NCI-H2196 (cell line): ENCODE results near the gene LIX1.
"Not testable (repeated sequence)": the region's sequence is repeated elsewhere in the genome, so short reads cannot be mapped to it uniquely, and the experiment has no call there.

ENCODE experiments used
- DNase-seq: peaks from one replicate; lab custom pipeline; 2025; ENCODE audit not compliant: unreplicated experiment; lab: John Stamatoyannopoulos, UW

Gene LIX1

DNA sequence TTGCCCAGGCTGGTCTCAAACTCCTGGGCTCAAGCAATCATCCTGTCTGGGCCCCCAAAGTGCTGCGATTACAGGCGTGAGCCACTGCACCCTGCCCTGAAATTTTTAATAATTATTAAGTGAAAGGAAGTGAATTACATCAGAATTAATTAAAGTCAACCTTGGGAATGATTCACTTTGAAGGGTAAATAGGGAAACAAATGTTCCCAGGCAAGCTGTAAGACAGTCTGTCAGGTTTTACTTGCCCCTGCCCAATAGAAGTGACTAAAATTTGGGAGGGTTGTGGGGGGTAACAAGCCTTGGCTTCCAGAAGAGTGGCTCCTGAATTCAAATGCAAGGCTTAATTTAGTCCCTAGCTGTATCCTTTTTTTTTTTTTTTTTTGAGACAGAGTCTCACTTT, 1.3 kb upstream of the LIX1 start:
- DNase-seq: no peak

- DNase-seq: no peak
Measured at GRCh38 chr5:97141539-97141938, 872 bp downstream of the LIX1 start.

GRCh38 chr5:97141031-97141430, 1.4 kb downstream of the LIX1 start:
- no peak for DNase-seq

GRCh38 chr5:97140250-97140649, 2.2 kb downstream of the LIX1 start:
- DNase-seq: not testable (repeated sequence)

DNA sequence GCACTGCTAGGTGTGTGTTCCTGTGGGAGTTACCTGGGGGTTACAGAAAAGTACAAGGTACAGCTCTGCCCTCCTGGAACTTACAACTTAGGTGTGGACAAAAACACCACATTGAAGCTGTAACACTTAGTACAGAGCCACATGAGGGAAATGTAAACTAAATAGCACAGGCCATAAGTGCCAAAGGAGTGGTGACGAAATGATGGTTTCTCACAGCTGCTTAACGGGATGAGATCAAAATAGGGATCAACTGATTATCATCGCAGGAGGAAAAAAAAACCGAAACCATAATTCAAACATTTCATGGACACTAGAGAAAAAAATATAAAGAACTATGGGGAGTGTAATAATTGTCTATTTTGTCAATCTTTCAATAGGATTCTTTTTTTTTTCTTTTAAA, 5.9 kb downstream of the LIX1 start:
- DNase-seq: no peak

DNA sequence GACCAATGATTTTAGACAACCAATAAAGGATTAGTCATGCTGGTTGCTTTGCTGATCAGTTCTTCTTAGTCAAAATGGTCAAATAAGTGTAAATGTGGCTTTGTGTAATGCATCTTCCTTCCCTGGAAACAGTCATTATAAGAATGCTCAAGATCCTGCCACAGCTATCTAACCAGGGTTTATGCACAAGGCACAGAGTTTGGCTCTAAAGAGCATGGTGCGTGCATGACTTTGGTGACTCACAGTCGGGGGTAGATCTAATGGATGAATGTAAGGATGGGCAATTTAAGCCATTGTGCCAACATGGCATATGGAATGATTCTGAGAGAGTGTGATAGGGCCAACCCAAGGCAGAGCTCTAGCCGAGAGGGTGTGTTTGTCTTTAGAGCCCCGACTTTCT, 6.5 kb downstream of the LIX1 start:
- DNase-seq: no peak

DNA sequence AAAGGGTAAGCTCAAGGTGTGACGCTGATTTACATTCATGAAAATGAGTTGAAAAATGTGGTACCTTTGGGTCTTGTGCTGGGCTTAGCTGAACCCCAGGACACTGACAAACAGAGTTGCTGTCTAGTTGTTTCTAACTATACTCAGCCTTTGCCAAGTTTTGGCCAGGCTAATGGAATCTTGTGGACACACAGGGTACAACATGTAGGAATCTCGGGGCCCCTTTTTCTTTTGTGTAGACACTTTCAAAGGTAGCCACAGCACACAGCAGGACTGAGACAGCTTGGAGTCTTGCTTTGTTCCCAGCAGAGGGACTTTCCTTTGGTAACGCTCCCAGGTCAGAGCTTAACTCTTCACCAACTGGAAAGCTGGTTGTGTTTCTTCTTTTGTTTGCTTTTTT, 7.8 kb downstream of the LIX1 start:
- DNase-seq: no peak

DNA sequence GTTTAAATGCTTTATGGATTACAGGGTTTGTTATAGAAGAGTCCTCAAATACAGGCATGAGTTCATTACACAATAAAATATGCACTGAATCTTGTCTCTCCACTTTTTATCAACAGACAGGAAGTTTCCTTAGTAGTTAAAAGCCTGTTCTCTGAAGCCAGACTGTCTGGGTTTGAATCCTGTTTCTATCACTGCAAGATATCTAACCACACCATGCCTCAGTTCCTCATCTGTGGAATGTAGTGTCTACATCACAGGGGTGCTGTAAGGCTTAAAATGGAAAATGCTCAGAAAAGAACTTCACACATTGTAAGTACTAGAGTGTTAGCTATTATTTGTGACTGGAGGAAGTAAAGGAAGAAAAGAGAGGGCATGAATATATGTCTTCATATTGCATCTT, 9.3 kb downstream of the LIX1 start:
- DNase-seq: no peak

DNA sequence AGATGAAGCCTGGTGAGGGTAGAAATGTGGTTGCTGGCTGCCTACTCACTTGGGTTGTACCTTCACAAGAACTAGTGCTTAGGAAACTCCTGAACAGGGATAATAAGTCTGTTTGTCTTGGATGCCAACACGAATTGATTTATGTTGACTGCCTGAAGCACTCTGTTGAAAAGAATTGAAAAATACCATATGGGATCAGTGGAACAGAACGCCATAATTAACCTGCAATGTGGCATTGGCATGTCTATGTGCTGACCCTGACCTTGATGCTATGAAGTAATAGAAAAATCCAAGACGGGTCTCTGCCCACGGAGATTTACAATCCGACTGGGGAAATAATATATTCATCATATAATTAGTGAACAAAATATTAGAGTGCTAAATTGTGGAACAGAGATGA, 10.5 kb downstream of the LIX1 start:
- no peak for DNase-seq

- DNase-seq: no peak
Measured at GRCh38 chr5:97131139-97131710, 11.2 kb downstream of the LIX1 start.

DNA sequence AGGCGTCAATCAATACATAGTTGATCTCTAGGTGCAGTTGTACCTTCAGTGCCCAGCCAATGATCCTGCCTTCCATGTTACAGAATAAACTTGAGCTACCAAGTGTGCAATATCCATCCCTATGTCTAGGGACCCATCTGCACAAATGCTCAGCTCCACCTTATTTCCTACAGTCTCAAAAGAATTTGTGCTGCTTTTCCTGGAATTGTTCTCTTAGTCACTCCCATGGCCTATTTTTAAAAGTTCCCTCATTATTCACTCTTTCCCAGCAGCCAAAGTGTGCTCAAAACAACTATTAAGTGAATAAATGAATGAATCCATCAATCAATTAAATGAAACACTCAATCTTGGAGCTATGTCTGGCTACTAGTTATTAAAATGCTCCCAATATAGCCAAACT, 14.7 kb downstream of the LIX1 start:
- no peak for DNase-seq

DNA sequence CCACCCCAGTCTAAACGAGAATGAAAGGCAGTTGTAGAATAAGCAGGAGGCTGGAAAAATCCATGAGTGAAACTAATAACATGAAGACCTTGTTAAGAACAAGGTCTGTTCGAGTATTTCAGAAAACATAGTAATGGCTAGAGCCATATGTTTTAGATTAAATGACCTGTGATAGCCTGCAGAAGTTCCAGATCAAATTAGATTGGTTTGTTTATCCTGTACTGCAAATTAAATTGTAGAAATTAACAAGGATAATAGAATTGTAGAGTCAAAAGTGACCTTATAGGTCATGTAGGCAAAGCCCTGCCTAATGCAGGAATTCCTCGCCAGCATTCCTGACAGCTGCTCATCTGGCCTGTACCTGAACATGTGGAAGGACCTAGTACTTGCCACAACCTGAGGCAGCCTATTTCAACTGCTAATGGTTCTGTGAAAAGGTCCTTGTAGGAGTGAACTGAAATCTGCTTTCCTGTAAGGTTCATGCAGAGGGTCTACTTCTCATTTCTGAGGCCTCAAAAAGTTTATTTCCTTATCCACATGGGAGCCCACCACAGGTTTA, 17.2 kb downstream of the LIX1 start:
- no peak for DNase-seq

- DNase-seq: no peak
Measured at GRCh38 chr5:97124335-97124734, 18.1 kb downstream of the LIX1 start.

GRCh38 chr5:97121848-97122247, 20.6 kb downstream of the LIX1 start:
- DNase-seq: no peak

DNA sequence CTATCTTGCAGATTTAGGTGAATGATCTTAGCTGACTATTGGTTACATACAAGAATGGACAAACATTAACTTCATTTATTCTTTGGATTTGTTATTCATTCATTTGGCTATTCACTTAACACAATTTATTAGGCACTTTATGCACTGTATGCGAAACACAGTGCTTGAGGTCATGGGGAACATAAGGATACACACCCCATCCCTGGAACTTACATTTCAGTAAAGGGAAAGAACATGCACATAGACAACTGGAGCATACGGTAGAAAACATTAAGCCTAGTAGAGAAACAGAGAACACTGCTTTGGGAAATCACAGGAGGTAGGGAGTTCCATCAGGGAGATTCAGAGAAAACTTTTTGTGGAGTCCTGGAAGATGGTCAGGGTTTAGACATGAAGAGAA, 22.2 kb downstream of the LIX1 start:
- DNase-seq: no peak

GRCh38 chr5:97119007-97119390, 23.4 kb downstream of the LIX1 start:
- DNase-seq: no peak

DNA sequence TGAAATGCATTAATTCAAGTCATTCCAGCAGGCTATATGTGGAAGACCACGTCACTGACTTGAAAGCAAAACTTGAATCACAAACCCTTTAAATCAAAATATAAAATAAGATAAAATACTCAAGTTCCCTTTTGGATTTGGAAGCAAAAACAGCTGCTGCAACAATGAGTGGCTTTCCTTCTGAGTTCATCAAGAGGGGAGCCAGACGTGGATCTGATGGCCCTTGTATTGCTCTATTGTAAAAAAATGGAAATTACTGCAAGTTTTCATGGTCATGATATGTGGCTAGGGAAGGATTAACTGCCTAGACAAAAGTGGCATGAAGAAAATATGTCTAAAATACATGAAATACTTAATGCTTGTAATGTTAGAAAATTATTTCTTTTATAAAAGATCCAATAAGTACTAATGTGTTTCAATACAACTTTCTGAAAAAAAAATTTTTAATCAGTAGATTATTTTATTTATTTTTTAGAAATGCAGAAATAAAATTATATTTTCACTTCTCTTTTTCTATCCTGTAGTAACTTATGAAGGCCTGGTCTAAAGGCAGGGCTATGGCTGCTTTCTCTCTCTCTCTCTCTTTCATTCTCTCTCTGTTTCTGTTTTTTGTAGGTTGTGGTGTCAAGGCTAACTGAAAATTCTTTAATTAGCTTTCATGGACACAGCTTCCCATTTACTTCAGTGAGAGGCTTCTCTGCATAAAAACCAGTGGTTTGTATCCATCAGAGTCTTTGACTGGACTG, 24.0 kb downstream of the LIX1 start:
- DNase-seq: no peak

- DNase-seq: no peak
Measured at GRCh38 chr5:97115932-97116331, 26.5 kb downstream of the LIX1 start.

DNA sequence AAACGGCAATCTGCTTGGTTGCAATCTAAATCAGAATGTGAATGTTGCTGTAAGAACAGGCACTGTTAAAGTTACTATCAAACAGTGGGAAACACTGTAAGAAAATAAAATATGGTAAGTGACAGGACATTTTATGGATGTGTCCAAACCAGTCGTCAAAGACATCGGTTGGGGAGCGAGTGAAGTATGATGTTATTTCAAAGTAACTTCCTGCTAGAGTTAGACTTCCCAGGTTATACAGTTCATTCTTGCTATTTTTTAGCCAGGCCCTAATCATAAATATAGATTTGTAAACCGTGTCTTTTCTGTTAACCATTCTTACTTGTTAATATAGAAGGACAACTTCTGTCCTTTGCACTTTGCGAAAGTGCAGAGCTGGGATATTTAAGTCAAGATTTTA, 30.2 kb downstream of the LIX1 start:
- DNase-seq: no peak

- DNase-seq: no peak
Measured at GRCh38 chr5:97111616-97112015, 30.8 kb downstream of the LIX1 start.

GRCh38 chr5:97111004-97111403, 31.4 kb downstream of the LIX1 start:
- DNase-seq: no peak

DNA sequence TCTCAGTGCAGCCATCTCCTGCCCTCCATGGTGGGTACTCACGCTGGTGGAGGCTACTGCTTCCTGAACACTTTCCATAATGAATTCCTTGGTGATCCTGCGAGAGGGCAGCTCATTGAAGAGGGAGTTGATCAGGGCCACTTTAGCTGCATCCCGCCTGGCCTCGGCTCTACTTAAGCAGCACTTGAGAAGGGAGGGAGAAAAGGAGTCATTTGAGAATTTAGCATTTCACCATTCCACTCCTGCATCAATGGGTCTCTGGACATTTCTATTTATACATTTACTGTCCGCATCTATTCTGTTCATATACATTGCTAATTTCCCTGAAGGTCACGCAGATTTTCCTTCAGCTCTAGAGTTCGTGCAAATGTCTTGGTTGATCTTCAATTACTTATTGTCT, 35.1 kb downstream of the LIX1 start:
- no peak for DNase-seq

- DNase-seq: no peak
Measured at GRCh38 chr5:97106216-97106581, 36.2 kb downstream of the LIX1 start.
